T-helper 2 cell treated with Interferon-gamma antibody and Interleukin-4, amounts not matched to agents 5 μg/mL and 100 μg/mL, for 36 hours (primary cell): ENCODE data around the gene SEL1L.
"Not testable (repeated sequence)": the region's sequence is repeated elsewhere in the genome, so short reads cannot be mapped to it uniquely, and the experiment has no call there.

Source experiments
- DNase-seq: peaks from one replicate; pipeline ENCODE4 v3.0.0; 2021; ENCODE audit warnings: low spot score
- H3K27ac Mint-ChIP-seq: one replicate; pipeline ENCODE4 v1.8.0; 2021; ENCODE audit warnings: mild to moderate bottlenecking, mixed read lengths
- H3K27me3 Mint-ChIP-seq: one replicate; pipeline ENCODE4 v1.8.0; 2021; ENCODE audit warnings: low read depth, mixed read lengths
- H3K36me3 Mint-ChIP-seq: one replicate; pipeline ENCODE4 v1.8.0; 2021; ENCODE audit warnings: low read depth, mixed read lengths
- H3K4me1 Mint-ChIP-seq: one replicate; pipeline ENCODE4 v1.8.0; 2021; ENCODE audit warnings: low read depth, mixed read lengths
- H3K4me3 Mint-ChIP-seq: one replicate; pipeline ENCODE4 v1.8.0; 2022; ENCODE audit warnings: mild to moderate bottlenecking, moderate library complexity, mixed read lengths
- H3K9me3 Mint-ChIP-seq: one replicate; pipeline ENCODE4 v1.8.0; 2021; ENCODE audit warnings: mixed read lengths

SEL1L gene

DNA sequence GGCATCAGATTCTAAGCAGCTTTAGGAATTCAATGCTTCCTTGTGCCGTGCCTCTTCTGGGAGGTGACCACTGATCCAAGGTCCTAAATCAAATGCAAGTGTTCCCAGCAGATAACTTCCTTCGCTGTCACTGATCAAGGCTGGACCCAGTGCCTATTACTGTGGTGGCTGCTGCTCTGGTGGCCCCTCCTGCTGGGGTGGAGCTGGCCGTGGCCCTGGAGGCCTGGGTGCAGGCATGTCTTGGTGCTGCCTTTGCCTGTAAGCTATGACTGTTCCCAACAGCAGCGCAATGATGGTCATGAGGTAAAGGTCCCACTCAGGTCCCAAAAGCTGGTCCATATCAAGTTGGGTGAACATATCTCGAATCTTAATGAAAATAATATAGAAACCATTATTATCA, 56.8 kb downstream of the SEL1L start:
- Mint-ChIP-seq H3K27ac (no peak overlapping the region), H3K4me3 (no peak overlapping the region), H3K27me3 (no peaks in the 10 kb centered on the region), H3K36me3 (peaks cover 64% of the 10 kb centered on the region), H3K4me1 (peaks cover 33% of the 10 kb centered on the region), H3K9me3 (no peaks in the 10 kb centered on the region)
- no peak for DNase-seq

DNA sequence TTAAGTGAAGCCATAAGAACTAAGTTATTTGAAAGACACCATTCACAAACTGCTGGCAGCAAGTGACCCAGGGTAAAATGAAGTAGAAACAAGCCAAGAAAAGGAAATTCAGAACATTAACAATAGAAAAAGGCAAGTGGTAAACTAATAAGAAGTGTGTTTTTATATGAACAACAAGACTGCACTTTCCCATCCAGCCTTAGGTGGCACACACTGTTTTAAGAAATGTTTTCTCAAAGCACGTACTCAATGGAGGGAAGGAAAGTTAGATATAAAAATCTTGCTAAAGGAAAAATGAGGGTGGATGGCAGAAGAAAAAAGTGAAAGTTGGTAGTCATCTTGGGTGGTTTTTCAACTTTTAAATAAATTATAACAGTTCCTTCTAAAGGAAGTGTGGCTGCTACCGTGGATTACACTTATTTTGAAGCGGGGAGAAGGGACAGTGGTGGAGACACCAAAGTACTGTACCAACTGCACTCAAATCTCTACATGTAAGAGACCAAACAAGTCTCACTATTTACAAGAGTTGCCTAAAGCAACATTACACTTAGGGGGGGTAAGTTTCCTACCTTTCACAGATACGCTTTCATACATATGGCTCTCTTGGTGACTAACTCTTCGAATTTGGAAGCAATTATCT, 58.8 kb downstream of the SEL1L start:
- Mint-ChIP-seq H3K9me3 (no peaks in the 10 kb centered on the region), H3K27ac (peak overlapping the region; percentile 86), H3K27me3 (no peaks in the 10 kb centered on the region), H3K4me3 (peak overlapping the region; percentile 70), H3K36me3 (peaks cover 64% of the 10 kb centered on the region), H3K4me1 (peaks cover 49% of the 10 kb centered on the region)
- DNase-seq: no peak

- Mint-ChIP-seq H3K27me3 (no peaks in the 10 kb centered on the region), H3K9me3 (no peaks in the 10 kb centered on the region), H3K27ac (peak overlapping the region; percentile 86), H3K36me3 (peaks cover 59% of the 10 kb centered on the region), H3K4me3 (peak overlapping the region; percentile 70), H3K4me1 (peaks cover 50% of the 10 kb centered on the region)
- DNase-seq: no peak
Observed at GRCh38 chr14:81474148-81474492, 59.5 kb downstream of the SEL1L start.

DNA sequence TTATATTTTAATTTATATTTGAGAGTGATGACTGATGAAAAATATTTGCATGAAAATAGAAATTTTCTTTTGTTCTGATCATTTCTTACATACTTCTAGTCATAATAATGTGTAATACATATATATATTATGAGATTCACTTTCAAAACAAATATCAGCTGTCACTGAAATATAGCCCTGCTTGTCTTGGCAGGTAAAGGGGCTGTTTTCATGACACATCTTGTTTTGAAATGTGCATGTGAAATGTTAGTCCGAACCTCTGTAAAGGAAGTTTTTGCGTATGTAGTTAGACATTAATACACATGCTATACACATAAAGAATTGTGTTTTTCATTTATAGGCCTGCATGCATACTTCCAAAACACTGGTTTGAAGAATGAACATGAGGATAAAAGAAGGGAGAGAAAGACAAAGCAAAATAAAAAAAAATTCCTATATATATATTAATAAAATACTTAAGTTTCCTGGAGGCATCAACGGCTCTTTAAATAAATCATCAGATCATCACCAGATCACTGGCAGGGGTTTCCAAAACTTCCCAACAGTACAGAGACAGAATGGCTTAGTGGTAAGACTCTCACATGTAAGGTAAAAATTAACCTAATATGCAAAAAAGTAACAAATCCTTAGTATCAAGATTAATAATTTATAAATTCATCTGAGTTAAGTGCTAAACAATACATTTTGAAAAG, 60.1 kb downstream of the SEL1L start:
- Mint-ChIP-seq H3K36me3 (peaks cover 55% of the 10 kb centered on the region), H3K4me1 (peaks cover 50% of the 10 kb centered on the region), H3K9me3 (no peaks in the 10 kb centered on the region), H3K27ac (peak overlapping the region; percentile 86), H3K27me3 (no peaks in the 10 kb centered on the region), H3K4me3 (peak overlapping the region; percentile 70)
- DNase-seq: no peak

DNA sequence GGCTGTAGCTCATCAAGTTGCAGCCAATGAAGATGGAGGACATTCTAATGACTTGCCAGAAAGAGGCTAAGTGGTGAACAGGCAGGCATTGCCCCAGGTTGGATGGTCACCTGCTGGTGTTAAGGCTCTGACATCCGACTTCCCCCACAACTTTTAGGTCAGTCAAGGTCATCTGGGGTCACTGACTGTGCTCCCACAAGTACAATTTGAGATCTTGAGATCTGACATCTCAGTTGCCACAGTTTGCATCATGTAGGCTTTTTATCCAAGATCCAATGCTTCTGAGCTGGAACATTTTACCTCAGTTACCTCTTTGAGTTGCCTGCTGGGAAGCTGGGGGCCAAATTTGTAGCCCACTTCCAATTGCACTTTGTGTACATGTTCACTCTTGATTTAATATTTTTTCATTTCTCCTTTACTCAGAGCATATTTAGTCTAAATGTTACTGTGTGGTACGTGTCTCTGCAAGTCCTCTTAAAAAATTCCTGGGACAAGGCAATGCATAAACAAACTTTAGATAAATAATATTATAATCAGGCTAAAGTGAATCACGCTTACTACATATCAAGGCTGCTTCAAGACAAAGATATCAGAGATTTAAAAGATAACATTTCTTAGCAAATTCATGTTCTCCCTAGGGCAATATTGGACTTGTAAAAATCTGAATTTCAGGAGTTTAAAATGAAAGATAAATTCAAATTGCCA, 61.4 kb downstream of the SEL1L start:
- Mint-ChIP-seq H3K4me1 (peaks cover 50% of the 10 kb centered on the region), H3K27ac (no peak overlapping the region), H3K4me3 (no peak overlapping the region), H3K36me3 (peaks cover 44% of the 10 kb centered on the region), H3K9me3 (no peaks in the 10 kb centered on the region), H3K27me3 (no peaks in the 10 kb centered on the region)
- DNase-seq: no peak

DNA sequence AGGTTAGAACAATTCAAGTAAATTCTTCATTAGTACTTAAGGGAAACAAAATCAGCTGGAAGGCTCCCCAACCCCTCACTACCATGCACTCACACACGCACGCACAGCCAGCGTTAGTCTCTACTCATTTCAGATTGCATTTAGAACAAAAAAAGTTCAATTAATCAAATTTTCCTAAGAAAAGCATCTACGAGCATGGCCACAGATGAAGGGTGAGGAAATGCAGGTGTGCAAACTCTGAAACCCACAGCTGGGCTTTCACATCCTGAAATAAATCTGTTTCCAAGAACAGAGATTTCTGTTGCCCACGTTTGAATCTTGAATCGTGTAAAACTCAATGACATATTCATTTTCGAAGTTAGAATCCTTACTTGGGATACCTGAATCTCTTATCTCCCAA, 62.6 kb downstream of the SEL1L start:
- peak overlapping the region; percentile 63 for H3K4me3 Mint-ChIP-seq
- DNase-seq: peak; percentile 21
- peaks cover 50% of the 10 kb centered on the region for H3K4me1 Mint-ChIP-seq
- peaks cover 34% of the 10 kb centered on the region for H3K36me3 Mint-ChIP-seq
- no peaks in the 10 kb centered on the region for H3K9me3 Mint-ChIP-seq
- peak overlapping the region; percentile 45 for H3K27ac Mint-ChIP-seq
- H3K27me3 Mint-ChIP-seq: no peaks in the 10 kb centered on the region

- Mint-ChIP-seq H3K4me3 (peak overlapping the region; percentile 5), H3K4me1 (peaks cover 50% of the 10 kb centered on the region), H3K36me3 (peaks cover 31% of the 10 kb centered on the region)
- H3K27ac Mint-ChIP-seq, H3K27me3 Mint-ChIP-seq, DNase-seq, H3K9me3 Mint-ChIP-seq: not testable (repeated sequence)
Observed at GRCh38 chr14:81470557-81470826, 63.2 kb downstream of the SEL1L start.

DNA sequence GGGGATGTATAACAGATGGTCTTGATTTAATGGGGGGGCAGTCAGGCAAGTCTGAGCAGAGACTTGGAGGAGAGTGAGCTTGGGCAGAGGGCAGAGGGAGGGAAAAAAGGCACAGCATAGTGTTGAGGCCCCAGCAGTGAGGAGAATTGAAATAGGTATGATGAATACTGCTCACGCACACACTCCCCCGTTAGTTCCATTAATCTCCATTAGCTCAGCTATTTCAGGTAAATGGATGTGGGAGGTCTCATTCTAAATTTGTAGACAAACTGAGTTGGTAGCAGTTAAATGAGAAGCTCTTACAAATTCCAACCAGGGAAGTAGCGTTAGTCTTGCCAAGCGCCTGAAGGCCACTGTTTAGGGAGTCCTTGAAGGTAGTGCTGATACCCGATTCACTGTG, 66.8 kb downstream of the SEL1L start:
- DNase-seq: no peak
- peaks cover 23% of the 10 kb centered on the region for H3K4me1 Mint-ChIP-seq
- no peaks in the 10 kb centered on the region for H3K9me3 Mint-ChIP-seq
- no peaks in the 10 kb centered on the region for H3K27me3 Mint-ChIP-seq
- no peak overlapping the region for H3K4me3 Mint-ChIP-seq
- H3K27ac Mint-ChIP-seq: no peak overlapping the region
- peaks cover 8% of the 10 kb centered on the region for H3K36me3 Mint-ChIP-seq

- H3K27me3 Mint-ChIP-seq: no peaks in the 10 kb centered on the region
- H3K9me3 Mint-ChIP-seq: no peaks in the 10 kb centered on the region
Observed at GRCh38 chr14:81465507-81466228, 68.0 kb downstream of the SEL1L start.

GRCh38 chr14:81465003-81465392, 68.7 kb downstream of the SEL1L start:
- not testable (repeated sequence) for DNase-seq, H3K4me1 Mint-ChIP-seq, H3K27me3 Mint-ChIP-seq, H3K36me3 Mint-ChIP-seq, H3K9me3 Mint-ChIP-seq
- Mint-ChIP-seq H3K4me3 (peak overlapping the region; percentile 84), H3K27ac (peak overlapping the region; percentile 75)

More at GRCh38 chr14:81465507-81466228, 68.0 kb downstream of the SEL1L start:
- peak overlapping the region; percentile 49 for H3K27ac Mint-ChIP-seq
- no peak for DNase-seq
- peaks cover 3% of the 10 kb centered on the region for H3K36me3 Mint-ChIP-seq
- peak overlapping the region; percentile 61 for H3K4me3 Mint-ChIP-seq
- H3K4me1 Mint-ChIP-seq: peaks cover 15% of the 10 kb centered on the region

- no peaks in the 10 kb centered on the region for H3K9me3 Mint-ChIP-seq
- peak; percentile 55 for DNase-seq
- H3K27ac Mint-ChIP-seq: peak overlapping the region; percentile 75
- H3K36me3 Mint-ChIP-seq: no peaks in the 10 kb centered on the region
- no peaks in the 10 kb centered on the region for H3K27me3 Mint-ChIP-seq
- peak overlapping the region; percentile 84 for H3K4me3 Mint-ChIP-seq
- H3K4me1 Mint-ChIP-seq: peaks cover 5% of the 10 kb centered on the region
Observed at GRCh38 chr14:81464253-81465002, 69.2 kb downstream of the SEL1L start.

DNA sequence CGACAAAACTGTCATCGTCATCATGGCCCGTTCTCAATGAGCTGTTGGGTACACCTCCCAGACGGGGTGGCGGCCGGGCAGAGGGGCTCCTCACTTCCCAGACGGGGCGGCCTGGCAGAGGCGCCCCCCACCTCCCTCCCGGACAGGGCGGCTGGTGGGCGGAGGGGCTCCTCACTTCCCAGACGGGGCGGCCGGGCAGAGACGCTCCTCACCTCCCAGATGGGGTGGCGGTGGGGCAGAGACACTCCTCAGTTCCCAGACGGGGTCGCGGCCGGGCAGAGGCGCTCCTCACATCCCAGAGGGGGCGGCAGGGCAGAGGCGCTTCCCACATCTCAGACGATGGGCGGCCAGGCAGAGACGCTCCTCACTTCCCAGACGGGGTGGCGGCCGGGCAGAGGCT, 71.3 kb downstream of the SEL1L start:
- H3K9me3 Mint-ChIP-seq, H3K27ac Mint-ChIP-seq, H3K4me1 Mint-ChIP-seq, H3K27me3 Mint-ChIP-seq, DNase-seq, H3K36me3 Mint-ChIP-seq, H3K4me3 Mint-ChIP-seq: not testable (repeated sequence)

DNA sequence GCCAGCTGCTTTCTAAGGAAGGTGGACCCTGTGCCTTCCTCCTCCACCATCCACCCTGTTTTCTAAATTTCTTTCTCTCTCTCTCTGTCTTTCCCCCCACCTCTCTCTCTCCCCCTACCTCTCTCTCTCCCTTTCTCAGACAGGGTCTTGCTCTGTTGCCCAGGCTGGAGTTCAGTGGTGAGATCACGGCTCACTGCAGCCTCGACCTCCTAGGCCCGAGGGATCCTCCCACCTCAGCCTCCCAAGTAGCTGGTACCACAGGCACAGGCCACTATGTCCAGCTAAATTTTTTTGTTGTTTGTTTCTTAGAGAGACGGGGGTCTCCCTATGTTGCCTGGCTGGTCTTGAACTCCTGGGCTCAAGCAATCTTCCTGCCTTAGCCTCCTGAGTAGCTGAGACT, 73.7 kb downstream of the SEL1L start:
- no peak overlapping the region for H3K4me3 Mint-ChIP-seq
- H3K9me3 Mint-ChIP-seq: no peaks in the 10 kb centered on the region
- DNase-seq: no peak

More for the DNA sequence above, 73.7 kb downstream of the SEL1L start:
- no peak overlapping the region for H3K27ac Mint-ChIP-seq
- H3K4me1 Mint-ChIP-seq: peaks cover 5% of the 10 kb centered on the region
- no peaks in the 10 kb centered on the region for H3K36me3 Mint-ChIP-seq
- H3K27me3 Mint-ChIP-seq: no peaks in the 10 kb centered on the region
